Fibroblast of the aortic adventitia (primary cell): Measurements from ENCODE around the gene LRRC53. TPM values are rescaled to one million over a fixed set of nuclear protein-coding genes. Genes with fewer than 3 reads are reported as not detected.

Experiments used
- DNase-seq: peaks from one replicate; pipeline ENCODE4 v3.0.0-alpha.2; 2010; ENCODE audit warnings: low read depth
- H3K4me3 ChIP-seq: 2 replicates; pipeline ENCODE4 v1.5.1; 2011; ENCODE audit warnings: low read depth, mild to moderate bottlenecking, control low read depth, low read length, moderate library complexity
- total RNA-seq: library from RNA; depleted of rRNA; stranded (reverse); fragments of >200 nt; gene quantifications from 2 replicates; pipeline ENCODE4 v1.2.3, GENCODE V29; 2012; ENCODE audit warnings: low replicate concordance
- TF ChIP-seq, protein P1 (sequence below): IDR thresholded peaks from 2 replicates; pipeline ENCODE4 v1.5.1; 2011; ENCODE audit warnings: mild to moderate bottlenecking, low read length, control low read depth, inconsistent platforms; ENCODE audit not compliant: insufficient read depth

Gene LRRC53
- total RNA-seq, 1 donor: not detected

DNA sequence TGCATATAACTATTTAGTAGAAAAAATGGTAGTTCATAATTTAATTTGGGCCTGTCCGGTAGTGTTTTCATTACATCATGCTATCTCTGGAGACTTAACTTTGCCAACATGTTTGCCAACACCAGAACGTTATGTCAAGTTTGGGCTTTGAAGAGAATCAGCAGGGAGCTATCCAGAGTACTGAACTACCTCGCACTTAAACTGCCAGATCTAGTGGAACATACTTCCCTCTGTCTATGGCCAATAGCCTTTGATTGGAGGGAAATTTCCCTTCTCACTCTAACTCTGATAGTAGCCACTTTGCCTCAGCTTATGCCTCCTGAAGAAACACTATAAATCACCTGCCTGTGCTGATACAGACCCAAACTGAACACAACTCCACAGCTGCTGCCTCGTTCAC, 10.0 kb downstream of the LRRC53 start:
- DNase-seq: peak; percentile 35
- TF ChIP-seq, protein P1, sequence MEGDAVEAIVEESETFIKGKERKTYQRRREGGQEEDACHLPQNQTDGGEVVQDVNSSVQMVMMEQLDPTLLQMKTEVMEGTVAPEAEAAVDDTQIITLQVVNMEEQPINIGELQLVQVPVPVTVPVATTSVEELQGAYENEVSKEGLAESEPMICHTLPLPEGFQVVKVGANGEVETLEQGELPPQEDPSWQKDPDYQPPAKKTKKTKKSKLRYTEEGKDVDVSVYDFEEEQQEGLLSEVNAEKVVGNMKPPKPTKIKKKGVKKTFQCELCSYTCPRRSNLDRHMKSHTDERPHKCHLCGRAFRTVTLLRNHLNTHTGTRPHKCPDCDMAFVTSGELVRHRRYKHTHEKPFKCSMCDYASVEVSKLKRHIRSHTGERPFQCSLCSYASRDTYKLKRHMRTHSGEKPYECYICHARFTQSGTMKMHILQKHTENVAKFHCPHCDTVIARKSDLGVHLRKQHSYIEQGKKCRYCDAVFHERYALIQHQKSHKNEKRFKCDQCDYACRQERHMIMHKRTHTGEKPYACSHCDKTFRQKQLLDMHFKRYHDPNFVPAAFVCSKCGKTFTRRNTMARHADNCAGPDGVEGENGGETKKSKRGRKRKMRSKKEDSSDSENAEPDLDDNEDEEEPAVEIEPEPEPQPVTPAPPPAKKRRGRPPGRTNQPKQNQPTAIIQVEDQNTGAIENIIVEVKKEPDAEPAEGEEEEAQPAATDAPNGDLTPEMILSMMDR: no peak
- no peak overlapping the region for H3K4me3 ChIP-seq

DNA sequence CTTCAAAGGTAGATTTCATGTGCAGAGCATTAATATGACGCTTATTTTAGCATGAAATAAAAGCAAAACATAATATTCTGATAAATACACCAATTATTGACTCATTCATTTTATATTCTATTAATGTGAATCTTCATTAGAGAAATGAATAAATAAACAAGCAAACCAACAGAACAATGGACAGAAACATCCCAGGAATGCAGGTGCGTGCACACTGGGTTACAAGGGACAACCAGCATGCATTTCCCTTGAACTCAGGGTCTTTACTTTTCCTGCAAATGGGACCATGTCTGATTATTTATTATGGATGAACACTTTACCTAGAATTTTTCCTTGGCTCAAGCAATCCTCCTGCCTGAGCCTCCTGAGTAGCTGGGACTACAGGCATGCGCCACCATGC, 13.5 kb downstream of the LRRC53 start:
- TF ChIP-seq, protein P1: no peak
- DNase-seq: no peak

DNA sequence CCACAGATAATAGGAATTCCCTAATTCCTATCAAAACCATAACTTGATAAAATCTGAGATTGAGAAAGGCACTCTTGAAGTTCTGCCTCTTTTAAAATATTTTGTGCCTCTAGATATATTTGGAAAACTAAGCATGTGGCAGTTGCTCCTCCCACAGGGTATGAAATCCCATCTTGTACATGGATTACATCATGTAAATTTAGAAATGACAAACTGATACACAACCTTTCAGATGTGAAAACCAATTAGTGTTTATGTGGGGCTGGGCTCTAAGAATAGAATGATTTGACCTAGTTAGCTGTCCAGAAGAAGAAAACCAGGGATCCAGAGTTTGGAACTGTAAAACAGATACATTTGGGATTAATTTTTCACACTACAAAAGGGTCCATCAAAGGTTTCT, 15.7 kb downstream of the LRRC53 start:
- no peak overlapping the region for H3K4me3 ChIP-seq
- TF ChIP-seq, protein P1: no peak

More for the DNA sequence above, 13.5 kb downstream of the LRRC53 start:
- H3K4me3 ChIP-seq: no peak overlapping the region

DNA sequence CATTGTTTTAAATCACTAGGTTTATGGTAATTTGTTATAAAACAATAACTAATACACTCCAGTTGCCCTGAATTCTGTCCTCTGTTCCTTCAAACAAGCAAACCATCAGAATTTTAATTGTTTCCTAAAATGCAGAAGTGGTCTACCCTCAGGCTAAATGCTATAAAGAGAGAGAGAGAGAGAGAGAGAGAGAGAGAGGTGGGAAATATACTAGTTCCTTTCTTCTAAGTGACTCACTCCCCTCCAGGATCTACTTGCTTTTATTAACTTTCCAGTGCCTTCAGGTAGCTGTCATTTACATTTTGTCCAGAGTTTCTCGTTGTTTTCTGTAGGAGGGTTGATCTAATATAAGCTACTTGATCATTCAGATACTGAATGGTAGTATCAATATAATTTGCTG, 26.4 kb downstream of the LRRC53 start:
- DNase-seq: no peak
- H3K4me3 ChIP-seq: no peak overlapping the region
- TF ChIP-seq, protein P1: no peak

More for the DNA sequence above, 15.7 kb downstream of the LRRC53 start:
- no peak for DNase-seq

DNA sequence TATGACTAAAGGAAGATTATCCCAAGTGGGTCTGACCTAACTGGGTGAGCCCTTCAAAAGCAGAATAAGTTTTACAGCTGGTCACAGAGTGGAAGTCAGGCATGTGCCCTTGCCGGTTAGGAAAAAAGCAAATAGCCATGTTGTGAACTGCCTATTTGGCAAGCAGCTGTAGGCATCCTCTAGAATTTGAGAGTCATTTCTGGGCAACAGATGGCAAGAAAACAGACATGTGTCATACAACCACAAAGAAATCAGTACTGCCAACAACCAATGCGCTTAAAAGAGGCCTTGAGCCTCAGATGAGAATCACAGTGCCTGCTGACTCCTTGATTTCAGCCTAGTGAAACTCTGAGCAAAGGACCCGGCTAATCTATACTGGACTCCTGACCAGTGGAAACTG, 26.8 kb downstream of the LRRC53 start:
- TF ChIP-seq, protein P1: no peak

DNA sequence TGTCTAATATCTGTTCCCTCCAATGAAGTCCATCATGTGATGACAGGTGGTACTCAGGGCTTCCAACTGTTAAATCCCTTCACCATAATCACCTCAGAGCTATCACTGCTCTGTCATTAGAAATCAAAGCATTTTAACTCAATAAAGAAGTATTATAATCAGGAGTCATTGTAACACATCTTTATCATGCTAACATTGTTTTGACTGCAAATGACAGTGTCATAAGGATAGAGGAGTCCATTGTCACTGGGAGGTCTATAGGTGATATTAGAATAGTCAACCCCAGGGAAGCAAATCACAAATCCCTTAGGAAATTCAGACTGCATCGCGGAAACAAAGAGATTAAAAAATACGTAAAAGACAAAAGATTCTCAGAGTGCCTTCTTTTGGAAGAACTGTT, 30.8 kb downstream of the LRRC53 start:
- TF ChIP-seq, protein P1: no peak
- no peak for DNase-seq
- no peak overlapping the region for H3K4me3 ChIP-seq

More for the DNA sequence above, 26.8 kb downstream of the LRRC53 start:
- DNase-seq: no peak
- H3K4me3 ChIP-seq: no peak overlapping the region

DNA sequence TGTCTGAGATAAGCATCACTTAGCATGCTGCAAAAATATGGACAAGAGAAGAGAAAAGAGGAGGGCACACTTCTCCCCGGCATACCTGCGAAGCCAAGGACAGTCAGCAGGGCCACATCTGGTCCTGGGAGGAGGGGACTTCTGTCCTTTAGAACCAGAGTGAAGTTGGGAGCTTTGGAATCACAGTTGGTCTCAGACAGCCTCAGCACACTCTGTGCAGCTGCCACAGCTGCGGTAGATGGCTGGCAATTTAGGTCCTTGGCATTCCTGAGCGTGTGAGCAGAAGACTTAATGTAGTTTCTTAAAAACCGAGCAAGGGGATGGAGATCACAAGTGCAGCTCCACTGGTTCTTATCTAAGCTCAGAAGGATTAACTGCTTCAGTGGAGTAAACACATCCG, 32.3 kb downstream of the LRRC53 start:
- no peak overlapping the region for H3K4me3 ChIP-seq
- DNase-seq: no peak
- TF ChIP-seq, protein P1: no peak
